Mucosa of stomach (tissue), 1 donor: ENCODE data around the gene HSD17B12.

Experiments
- H3K27me3 ChIP-seq: one replicate; pipeline ENCODE4 v1.7.0; 2013; ENCODE audit warnings: mild to moderate bottlenecking, low read length; ENCODE audit not compliant: control insufficient read depth, insufficient read depth
- H3K36me3 ChIP-seq: one replicate; pipeline ENCODE4 v1.7.0; 2013; ENCODE audit warnings: low read length; ENCODE audit not compliant: control insufficient read depth, insufficient read depth
- H3K4me1 ChIP-seq: one replicate; pipeline ENCODE4 v1.7.0; 2013; ENCODE audit warnings: mild to moderate bottlenecking, low read length; ENCODE audit not compliant: control insufficient read depth, insufficient read depth
- H3K4me3 ChIP-seq: one replicate; pipeline ENCODE4 v1.7.0; 2013; ENCODE audit warnings: low read length
- H3K9ac ChIP-seq: one replicate; pipeline ENCODE4 v1.7.0; 2013; ENCODE audit warnings: mild to moderate bottlenecking, low read length, moderate library complexity
- H3K9me3 ChIP-seq: one replicate; pipeline ENCODE4 v1.7.0; 2013; ENCODE audit warnings: mild to moderate bottlenecking, low read length, moderate library complexity; ENCODE audit not compliant: control insufficient read depth
- donor health status: Pancreatic carcinoma.

Gene HSD17B12

GRCh38 chr11:43819926-43820325 lies 139.4 kb downstream of the HSD17B12 start:
- no peak overlapping the region for H3K4me3 ChIP-seq
- no peak overlapping the region for H3K9ac ChIP-seq
- H3K4me1 ChIP-seq: no peaks in the 10 kb centered on the region
- no peaks in the 10 kb centered on the region for H3K9me3 ChIP-seq
- no peaks in the 10 kb centered on the region for H3K36me3 ChIP-seq
- H3K27me3 ChIP-seq: no peaks in the 10 kb centered on the region

- no peak overlapping the region for H3K9ac ChIP-seq
- no peaks in the 10 kb centered on the region for H3K9me3 ChIP-seq
- no peak overlapping the region for H3K4me3 ChIP-seq
- H3K27me3 ChIP-seq: no peaks in the 10 kb centered on the region
- H3K4me1 ChIP-seq: no peaks in the 10 kb centered on the region
- H3K36me3 ChIP-seq: no peaks in the 10 kb centered on the region
Measured at GRCh38 chr11:43823316-43823715, 142.8 kb downstream of the HSD17B12 start.

GRCh38 chr11:43823851-43824250 lies 143.3 kb downstream of the HSD17B12 start:
- Histone ChIP-seq H3K36me3 (no peaks in the 10 kb centered on the region), H3K9me3 (no peaks in the 10 kb centered on the region), H3K4me3 (no peak overlapping the region), H3K4me1 (no peaks in the 10 kb centered on the region), H3K27me3 (no peaks in the 10 kb centered on the region), H3K9ac (no peak overlapping the region)

- H3K4me1 ChIP-seq: no peaks in the 10 kb centered on the region
- no peak overlapping the region for H3K4me3 ChIP-seq
- H3K36me3 ChIP-seq: no peaks in the 10 kb centered on the region
- H3K9me3 ChIP-seq: no peaks in the 10 kb centered on the region
- H3K9ac ChIP-seq: no peak overlapping the region
- H3K27me3 ChIP-seq: no peaks in the 10 kb centered on the region
Measured at GRCh38 chr11:43825217-43825816, 144.8 kb downstream of the HSD17B12 start.

- no peak overlapping the region for H3K9ac ChIP-seq
- no peaks in the 10 kb centered on the region for H3K27me3 ChIP-seq
- no peak overlapping the region for H3K4me3 ChIP-seq
Measured at GRCh38 chr11:43830928-43831440, 150.4 kb downstream of the HSD17B12 start.

GRCh38 chr11:43832536-43832935 lies 152.0 kb downstream of the HSD17B12 start:
- H3K4me3 ChIP-seq: no peak overlapping the region
- H3K9me3 ChIP-seq: no peaks in the 10 kb centered on the region
- H3K9ac ChIP-seq: no peak overlapping the region
- no peaks in the 10 kb centered on the region for H3K27me3 ChIP-seq
- no peaks in the 10 kb centered on the region for H3K36me3 ChIP-seq
- peaks cover 30% of the 10 kb centered on the region for H3K4me1 ChIP-seq

More at GRCh38 chr11:43830928-43831440, 150.4 kb downstream of the HSD17B12 start:
- no peaks in the 10 kb centered on the region for H3K36me3 ChIP-seq
- H3K4me1 ChIP-seq: peaks cover 30% of the 10 kb centered on the region
- no peaks in the 10 kb centered on the region for H3K9me3 ChIP-seq

GRCh38 chr11:43833657-43834073 lies 153.1 kb downstream of the HSD17B12 start:
- no peak overlapping the region for H3K4me3 ChIP-seq
- no peaks in the 10 kb centered on the region for H3K36me3 ChIP-seq
- H3K27me3 ChIP-seq: no peaks in the 10 kb centered on the region
- no peaks in the 10 kb centered on the region for H3K9me3 ChIP-seq
- peaks cover 30% of the 10 kb centered on the region for H3K4me1 ChIP-seq
- no peak overlapping the region for H3K9ac ChIP-seq

- H3K4me1 ChIP-seq: peaks cover 30% of the 10 kb centered on the region
- no peak overlapping the region for H3K9ac ChIP-seq
- H3K27me3 ChIP-seq: no peaks in the 10 kb centered on the region
- H3K36me3 ChIP-seq: no peaks in the 10 kb centered on the region
- no peak overlapping the region for H3K4me3 ChIP-seq
- H3K9me3 ChIP-seq: no peaks in the 10 kb centered on the region
Measured at GRCh38 chr11:43834286-43834685, 153.7 kb downstream of the HSD17B12 start.

- Histone ChIP-seq H3K4me3 (no peak overlapping the region), H3K4me1 (peaks cover 30% of the 10 kb centered on the region), H3K36me3 (no peaks in the 10 kb centered on the region), H3K9ac (no peak overlapping the region), H3K9me3 (no peaks in the 10 kb centered on the region), H3K27me3 (no peaks in the 10 kb centered on the region)
Measured at GRCh38 chr11:43835104-43835503, 154.6 kb downstream of the HSD17B12 start.

GRCh38 chr11:43837879-43838278 lies 157.3 kb downstream of the HSD17B12 start:
- H3K9ac ChIP-seq: no peak overlapping the region
- no peaks in the 10 kb centered on the region for H3K27me3 ChIP-seq
- no peaks in the 10 kb centered on the region for H3K9me3 ChIP-seq
- H3K36me3 ChIP-seq: no peaks in the 10 kb centered on the region
- peaks cover 19% of the 10 kb centered on the region for H3K4me1 ChIP-seq
- no peak overlapping the region for H3K4me3 ChIP-seq

GRCh38 chr11:43842021-43842420 lies 161.5 kb downstream of the HSD17B12 start:
- Histone ChIP-seq H3K4me1 (no peaks in the 10 kb centered on the region), H3K4me3 (no peak overlapping the region), H3K9ac (no peak overlapping the region), H3K36me3 (no peaks in the 10 kb centered on the region), H3K27me3 (no peaks in the 10 kb centered on the region), H3K9me3 (no peaks in the 10 kb centered on the region)

GRCh38 chr11:43845816-43846215 lies 165.3 kb downstream of the HSD17B12 start:
- no peak overlapping the region for H3K9ac ChIP-seq
- H3K4me1 ChIP-seq: no peaks in the 10 kb centered on the region
- no peaks in the 10 kb centered on the region for H3K9me3 ChIP-seq
- no peak overlapping the region for H3K4me3 ChIP-seq
- no peaks in the 10 kb centered on the region for H3K36me3 ChIP-seq
- H3K27me3 ChIP-seq: no peaks in the 10 kb centered on the region
